Activated effector memory CD4-positive, alpha-beta T cell treated with Interleukin-2 at 50 U/mL for 16 hours (primary cell): ENCODE results near the gene GBGT1.

ENCODE experiments used
- DNase-seq: peaks from one replicate; pipeline ENCODE4 v3.0.0-alpha.2; 2020

Gene GBGT1

DNA sequence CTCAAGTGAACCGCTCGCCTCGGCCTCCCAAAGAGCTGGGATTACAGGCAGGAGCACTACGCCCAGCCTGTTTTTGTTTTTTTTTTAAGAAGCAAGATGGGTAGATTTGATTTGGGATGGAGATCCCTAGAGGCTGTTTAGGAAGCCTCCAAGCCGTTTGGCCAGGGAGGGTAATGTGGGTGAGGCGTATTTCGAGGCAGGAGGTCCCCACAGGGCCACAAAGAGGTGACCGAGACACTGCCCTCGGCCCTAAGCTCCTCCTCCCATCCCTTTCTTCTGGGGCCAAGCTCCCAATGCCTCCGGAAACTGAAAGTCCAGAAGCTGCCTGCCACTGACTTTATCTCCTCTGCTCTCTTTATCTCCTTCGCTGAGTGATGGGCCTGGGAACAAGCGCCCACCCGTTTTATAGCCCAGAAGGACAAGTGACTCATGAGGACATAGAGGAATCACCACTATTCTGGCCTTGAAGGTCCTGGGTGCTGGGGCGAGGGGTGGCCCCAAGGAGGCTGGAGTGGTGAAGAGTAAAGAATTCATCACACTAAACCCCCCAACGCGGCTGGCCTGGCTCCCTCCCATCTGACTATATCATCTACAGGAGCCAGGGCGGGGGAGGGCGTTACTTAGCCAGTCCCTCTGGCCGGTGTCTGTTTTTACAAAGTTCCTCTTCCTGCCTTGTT, 40.6 kb downstream of the GBGT1 start:
- DNase-seq: no peak

- no peak for DNase-seq
Observed at GRCh38 chr9:133122605-133122934, 41.1 kb downstream of the GBGT1 start.

DNA sequence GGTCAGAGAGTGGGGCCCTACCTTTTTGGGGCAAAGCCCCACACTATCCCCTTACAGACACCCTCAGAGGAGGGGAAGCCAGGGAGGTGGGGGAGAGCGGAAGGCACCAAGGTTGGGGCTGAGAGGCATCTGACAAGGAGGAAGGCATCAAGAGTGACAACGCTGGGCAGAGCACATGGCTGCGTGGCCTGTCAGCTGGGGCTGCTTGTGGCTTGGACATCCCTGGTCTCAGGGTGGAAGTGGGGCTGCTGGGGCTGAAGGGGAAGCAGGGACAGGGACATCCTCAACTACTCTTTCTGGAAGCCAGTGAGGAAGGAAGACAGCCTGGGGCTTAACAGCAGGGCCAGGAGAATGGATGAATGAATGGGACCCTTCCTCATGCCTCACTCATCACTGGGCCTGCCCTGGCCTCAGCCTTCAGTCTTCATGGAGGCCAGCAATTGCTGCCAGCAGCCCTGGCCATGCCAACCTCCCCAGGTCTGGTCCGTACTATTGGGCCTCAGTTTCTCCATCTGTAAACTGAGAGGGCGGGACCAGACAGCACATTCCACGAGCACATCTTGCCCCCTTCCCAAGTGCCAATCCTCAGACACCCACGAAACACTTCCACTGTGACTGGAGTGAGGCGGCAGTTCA, 41.7 kb downstream of the GBGT1 start:
- no peak for DNase-seq

- DNase-seq: peak; percentile 83
Observed at GRCh38 chr9:133121198-133121914, 42.4 kb downstream of the GBGT1 start, which contains the start of gene RALGDS. RALGDS (minus strand) TSS chr9:133121240; CDS start chr9:133121154, 86 bp downstream.

- no peak for DNase-seq
Observed at GRCh38 chr9:133120501-133121197, 43.1 kb downstream of the GBGT1 start.

GRCh38 chr9:133119846-133120500, 43.7 kb downstream of the GBGT1 start:
- no peak for DNase-seq

DNA sequence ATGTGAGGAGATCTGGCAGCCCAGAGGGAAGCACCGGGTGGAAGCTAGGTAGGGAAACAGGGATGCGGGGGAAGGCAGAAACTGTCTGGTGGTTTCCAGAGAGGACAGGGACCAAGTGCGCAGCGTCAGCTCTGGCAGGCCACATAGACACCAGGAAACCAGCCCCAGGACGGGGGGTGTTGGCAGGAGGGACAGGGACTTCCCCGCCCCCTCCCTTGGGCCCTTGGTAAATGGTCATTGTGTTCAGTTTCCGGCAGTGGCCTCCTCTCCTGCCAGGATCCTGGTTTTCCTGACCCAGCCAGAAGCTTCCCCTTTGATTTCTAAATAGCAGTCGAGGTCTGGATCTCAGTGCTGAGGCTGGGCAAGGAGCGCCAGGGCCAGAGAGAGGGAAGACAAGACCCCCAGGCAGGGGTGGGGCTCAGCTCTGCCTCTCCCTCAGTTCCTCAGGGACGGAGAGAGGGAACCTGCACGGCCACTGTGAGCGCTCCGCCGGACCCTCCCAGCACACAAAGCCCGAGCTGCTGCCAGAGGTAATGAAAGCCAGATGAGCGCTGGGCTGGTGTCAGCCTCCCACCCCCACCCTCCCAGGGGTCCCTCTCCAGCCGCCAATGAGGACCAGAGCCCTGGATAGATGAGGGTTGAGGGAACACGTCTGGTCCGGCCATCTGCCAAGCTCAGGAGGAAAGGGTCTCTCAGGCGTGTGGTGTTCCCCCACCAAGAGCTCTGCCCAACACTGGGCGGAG, 44.4 kb downstream of the GBGT1 start:
- no peak for DNase-seq

- DNase-seq: no peak
Observed at GRCh38 chr9:133118568-133118967, 45.1 kb downstream of the GBGT1 start.

GRCh38 chr9:133118179-133118520, 45.6 kb downstream of the GBGT1 start:
- no peak for DNase-seq

DNA sequence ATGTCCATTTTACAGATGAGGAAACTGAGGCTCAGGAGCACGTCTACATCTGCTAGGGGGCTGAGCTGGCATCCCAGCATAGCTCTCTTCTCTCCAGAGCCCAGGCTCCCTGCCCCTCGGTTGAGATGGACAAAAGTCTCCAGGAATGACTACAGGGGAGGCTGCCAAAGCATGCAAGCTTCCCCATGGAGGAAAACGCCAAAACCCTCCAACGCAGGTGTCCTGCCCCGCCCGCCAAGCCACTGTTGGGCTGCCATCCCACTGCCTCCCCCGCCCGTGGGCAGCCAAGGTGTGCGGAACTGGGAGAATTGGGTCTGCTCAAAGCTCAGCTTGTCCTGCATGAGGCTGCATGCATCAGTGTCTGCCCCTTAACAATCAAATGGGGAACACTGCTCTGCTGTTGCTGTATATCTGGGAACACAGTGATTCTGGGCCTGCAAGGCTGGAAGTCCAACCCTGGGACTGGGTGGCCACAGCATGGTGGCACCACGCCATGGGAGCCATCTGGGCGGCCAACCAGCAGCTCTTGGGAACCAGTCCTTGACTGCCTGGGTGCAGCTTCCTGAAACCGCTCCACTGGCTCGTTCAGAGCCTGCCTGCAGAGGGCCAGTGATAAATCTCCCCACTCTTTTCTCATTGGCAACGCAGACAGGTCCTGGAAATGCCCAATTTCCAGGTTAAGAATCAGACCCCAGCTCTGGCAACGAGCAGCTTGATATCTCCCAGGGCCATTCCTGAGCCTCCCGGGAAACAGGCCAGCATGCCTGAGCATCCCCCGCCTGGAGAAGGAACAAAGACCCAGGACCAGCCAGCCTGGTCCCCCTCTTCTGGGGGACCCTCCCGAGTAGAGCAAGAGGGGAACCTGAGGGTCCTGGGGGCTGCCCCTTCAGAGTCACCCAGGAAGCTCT, 46.2 kb downstream of the GBGT1 start:
- no peak for DNase-seq

DNA sequence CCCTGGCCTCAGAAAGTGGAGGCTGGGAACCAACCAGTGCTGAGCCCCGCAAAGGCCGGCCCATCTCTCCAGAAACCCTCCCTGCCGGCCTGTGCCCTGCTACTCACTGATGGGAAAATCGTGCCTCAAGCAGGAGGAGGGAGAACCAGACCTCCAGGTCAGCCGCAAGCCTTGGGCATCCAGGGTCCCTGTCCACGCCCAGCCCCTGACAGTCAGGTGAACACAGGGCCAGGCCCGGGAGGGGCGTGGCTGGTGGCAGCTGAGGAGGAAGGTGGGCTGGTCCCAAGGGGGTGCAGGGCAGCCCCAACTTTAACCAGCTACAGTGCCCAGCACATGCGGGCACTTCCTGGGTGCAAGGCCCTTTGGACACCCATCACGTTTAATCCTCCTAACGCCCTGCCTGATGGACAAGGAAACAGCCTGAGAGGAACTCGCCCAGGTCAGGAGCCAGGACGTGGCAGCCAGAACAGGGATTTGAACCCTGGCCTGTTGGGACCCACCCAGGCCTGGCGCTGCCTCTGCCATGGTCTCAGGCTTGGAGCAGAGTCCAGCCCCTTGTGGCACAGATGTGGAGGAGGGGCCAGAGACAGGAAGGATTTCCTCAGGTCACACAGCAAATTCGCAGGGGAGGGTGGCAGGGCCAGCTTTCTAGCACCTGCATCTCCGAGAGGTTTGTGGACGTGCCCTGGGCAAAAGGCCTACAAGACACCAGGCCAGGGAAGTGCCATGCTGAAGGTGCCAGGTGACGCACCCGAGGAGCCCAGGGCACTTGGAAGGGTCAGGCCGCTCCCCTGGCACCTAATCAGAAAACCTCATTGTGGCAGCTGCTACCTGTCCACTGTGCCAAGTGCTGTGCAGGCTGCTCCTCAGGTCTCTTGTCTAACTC, 47.1 kb downstream of the GBGT1 start:
- DNase-seq: no peak

GRCh38 chr9:133115604-133116345, 47.9 kb downstream of the GBGT1 start:
- peak; percentile 20 for DNase-seq

DNA sequence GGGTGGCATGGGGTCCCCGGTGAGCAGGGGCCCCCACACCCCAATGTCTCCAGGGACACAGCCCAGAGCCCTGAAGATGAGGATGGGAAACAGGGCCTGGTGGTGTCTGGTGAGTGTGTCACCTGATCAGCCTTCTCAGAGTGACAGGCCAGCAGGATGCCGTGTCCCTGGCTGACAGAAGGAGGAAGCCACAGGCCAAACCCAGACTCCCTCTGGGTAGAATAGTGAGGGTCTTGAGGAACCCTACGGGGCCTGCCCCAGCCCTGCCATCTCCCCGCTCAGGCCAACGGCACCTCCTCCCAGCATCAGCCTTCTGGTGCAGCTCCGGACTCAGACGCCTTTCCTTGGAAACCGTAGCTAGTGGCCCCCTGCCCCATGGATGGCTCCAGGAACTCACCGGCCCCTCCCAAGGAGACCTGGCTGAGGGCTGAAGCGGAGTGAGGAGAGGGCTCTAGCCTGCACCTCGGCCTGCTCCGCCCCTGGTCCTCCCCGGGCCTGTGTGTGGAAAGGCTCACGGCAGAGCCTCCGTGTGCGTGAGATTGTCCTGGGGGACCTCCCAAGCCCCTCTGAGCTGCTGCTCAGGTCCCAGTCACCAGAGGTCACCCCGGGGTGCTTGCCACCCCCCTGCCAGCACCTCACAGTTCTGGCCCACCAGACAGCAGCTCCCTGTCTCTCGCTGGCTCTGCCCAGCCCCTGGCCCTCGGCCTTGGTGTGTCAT, 48.7 kb downstream of the GBGT1 start:
- no peak for DNase-seq

DNA sequence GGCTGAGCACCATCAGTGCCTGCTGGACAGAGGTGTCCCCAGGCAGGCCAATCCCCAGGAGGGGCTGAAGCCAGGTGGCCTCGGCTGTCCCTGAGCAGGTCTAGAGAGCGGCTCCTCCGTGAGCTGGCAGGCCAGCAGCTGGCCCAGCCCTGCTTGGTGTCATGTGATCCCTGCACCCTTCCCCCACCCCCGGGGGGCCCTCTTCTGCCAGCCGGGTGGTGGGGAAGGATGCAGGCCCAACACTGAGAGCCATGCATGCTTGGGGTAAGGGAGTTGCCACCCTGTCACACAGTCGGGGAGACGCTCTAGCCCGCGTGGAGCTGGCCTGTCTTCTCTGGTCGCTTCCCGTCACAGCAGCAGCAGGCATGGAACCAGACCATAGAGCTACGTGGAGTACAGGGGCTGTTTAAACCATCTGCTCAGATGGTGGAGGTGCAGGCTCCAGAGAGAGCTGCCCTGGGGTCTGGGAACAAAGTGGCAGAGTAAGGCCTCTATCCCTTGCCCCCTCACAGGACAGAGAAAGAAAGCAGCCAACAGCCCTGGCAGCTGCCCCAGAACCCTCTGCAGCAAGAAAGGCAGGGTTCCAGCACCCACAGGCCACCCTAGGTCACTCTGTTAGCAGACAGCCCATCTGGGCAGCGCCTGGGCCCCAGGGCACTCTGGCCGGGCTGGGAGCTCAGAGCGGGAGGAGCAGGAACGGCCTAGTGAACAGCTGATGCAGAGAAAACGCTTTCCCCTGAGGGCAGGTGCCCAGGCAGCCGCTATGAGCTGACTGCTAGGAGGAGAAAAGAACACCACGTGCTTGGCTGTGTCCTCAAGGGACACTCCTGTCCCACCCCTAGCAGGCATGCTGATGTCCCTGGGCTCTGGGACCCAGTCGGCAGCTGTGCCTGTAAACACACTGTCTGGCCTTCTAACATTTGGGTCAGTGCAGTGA, 49.5 kb downstream of the GBGT1 start:
- no peak for DNase-seq

DNA sequence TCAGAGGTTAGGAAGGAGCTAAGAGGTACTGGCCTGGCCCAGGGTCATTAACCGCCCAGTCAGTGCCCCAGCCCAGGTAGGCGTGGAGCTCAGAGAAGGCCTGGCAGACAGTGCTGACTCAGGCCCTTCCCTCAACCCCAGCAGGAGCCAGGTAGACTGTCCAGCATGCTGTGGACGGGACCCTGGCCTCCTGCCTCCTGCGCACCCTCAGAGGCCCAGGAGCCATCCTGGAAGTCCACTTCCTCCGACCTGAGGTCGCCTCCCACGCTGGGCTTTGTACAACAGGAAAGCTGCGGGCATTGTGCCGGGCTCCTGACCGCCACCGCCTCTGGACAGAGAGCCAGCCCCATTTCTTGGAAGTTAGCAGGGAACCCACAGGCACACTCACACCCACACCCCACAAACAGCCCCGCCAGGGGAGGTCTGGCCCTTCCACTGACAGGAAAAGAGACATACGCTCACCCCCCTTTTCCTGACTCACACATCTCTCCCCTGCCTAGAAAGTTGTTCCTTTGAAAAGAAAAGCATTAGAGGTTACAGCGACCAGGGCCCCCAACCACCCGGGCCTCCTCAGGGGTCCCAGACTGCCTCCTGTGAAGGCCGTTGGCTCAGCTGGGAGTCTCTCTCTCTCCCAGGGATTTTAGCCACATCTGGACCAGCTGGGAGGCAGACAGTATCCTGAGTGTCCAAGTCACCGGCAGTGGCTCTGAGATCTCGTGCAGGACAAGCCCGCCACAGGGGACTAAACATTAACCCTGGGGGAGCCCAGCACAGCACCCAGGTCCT, 50.4 kb downstream of the GBGT1 start:
- DNase-seq: no peak

DNA sequence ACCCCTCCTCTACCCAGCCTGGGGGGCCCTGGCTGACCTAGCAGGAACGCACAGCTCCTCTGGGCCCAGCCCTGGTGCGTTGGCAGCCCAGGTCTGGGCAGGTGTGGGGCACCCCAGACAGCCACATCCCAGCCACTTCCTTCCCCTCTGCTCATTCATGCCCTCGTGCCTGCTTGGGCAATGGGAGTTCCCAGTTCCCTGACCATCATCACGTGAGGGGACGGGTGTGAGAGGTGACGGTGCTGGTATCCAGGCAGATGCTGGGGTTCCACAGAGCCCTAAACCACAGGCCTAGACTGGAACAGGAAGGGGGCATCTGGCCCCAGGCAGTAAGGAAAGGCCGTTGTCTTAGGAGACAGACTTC, 51.1 kb downstream of the GBGT1 start:
- peak; percentile 19 for DNase-seq
